B cell (primary cell): ENCODE data around the gene HABP2. TPM values are rescaled to one million over a fixed set of nuclear protein-coding genes. Genes with fewer than 3 reads are reported as not detected.

Source experiments
- ATAC-seq: fragments of 200-7000 bp; cut with Tn5 transposase; one replicate; pipeline ENCODE4 v1.10.0; 2021; ENCODE audit warnings: low read depth, mild to moderate bottlenecking, moderate number of reproducible peaks, moderate library complexity
- CTCF ChIA-PET: fragments of 350-600 bp; sonication (Branson Sonifier 250); formaldehyde crosslinking; loops from one replicate; lab custom pipeline; 2021; ENCODE audit warnings: antibody characterized with exemption, inconsistent platforms; lab: Charles Lee
- POLR2A ChIA-PET: fragments of 350-600 bp; sonication (Branson Sonifier 250); formaldehyde crosslinking; loops from one replicate; lab custom pipeline; 2021; ENCODE audit warnings: antibody characterized with exemption; lab: Charles Lee
- DNase-seq: peaks from one replicate; pipeline ENCODE4 v3.0.0; 2013
- H2AFZ ChIP-seq: 2 replicates; pipeline ENCODE4 v1.6.1; 2012; ENCODE audit warnings: mild to moderate bottlenecking, low read depth, low read length; ENCODE audit not compliant: insufficient read depth, poor library complexity, severe bottlenecking
- H3K27ac ChIP-seq, 2 donors: 1 replicate in 1 of 2; 2 replicates in 1 of 2; pipeline ENCODE4 v1.5.1; 2012 to 2013; ENCODE audit warnings: low read length in 2 of 2, mild to moderate bottlenecking in 2 of 2, moderate library complexity in 1 of 2
- H3K27me3 ChIP-seq, 4 experiments: fragments of 200-600 bp in 1 of 4; sonication (generic) in 1 of 4; replicated peaks in 1 of 4; 1 replicate in 2 of 4; 2 replicates in 2 of 4; pipeline versions ENCODE4 v1.6.1 to v1.7.0; 2013 to 2016; ENCODE audit warnings: low read length in 3 of 4, mild to moderate bottlenecking in 2 of 4, mixed read lengths in 1 of 4, moderate library complexity in 1 of 4; ENCODE audit not compliant: insufficient read depth in 4 of 4, control insufficient read depth in 3 of 4; ENCODE audit errors: control extremely low read depth in 1 of 4
- H3K36me3 ChIP-seq, 2 experiments: replicated peaks in 1 of 2; 1 replicate in 1 of 2; 2 replicates in 1 of 2; pipeline versions ENCODE4 v1.6.1 to v1.7.1; 2013; ENCODE audit warnings: low read length in 1 of 2; ENCODE audit not compliant: insufficient read depth in 2 of 2, control insufficient read depth in 1 of 2; ENCODE audit errors: control extremely low read depth in 1 of 2, extremely low read depth in 1 of 2
- H3K4me1 ChIP-seq, 2 donors: fragments of 200-600 bp in 1 of 2; sonication (generic) in 1 of 2; 1 replicate in 1 of 2; 2 replicates in 1 of 2; pipeline versions ENCODE4 v1.5.1 to v1.6.1; 2013 to 2017; ENCODE audit warnings: low read length in 2 of 2; ENCODE audit not compliant: control insufficient read depth in 2 of 2, insufficient read depth in 2 of 2
- H3K4me2 ChIP-seq: replicated peaks from 2 replicates; pipeline ENCODE3; 2012; ENCODE audit warnings: mild to moderate bottlenecking, low read depth, low read length; ENCODE audit not compliant: poor library complexity, severe bottlenecking
- H3K4me3 ChIP-seq, 5 experiments: fragments of 200-600 bp in 1 of 5; sonication (generic) in 1 of 5; 1 replicate in 3 of 5; 2 replicates in 2 of 5; pipeline versions ENCODE4 v1.5.1 to v1.7.0; 2011 to 2016; ENCODE audit warnings: low read length in 4 of 5, mild to moderate bottlenecking in 4 of 5, low read depth in 2 of 5, control low read depth in 1 of 5, moderate library complexity in 1 of 5; ENCODE audit not compliant: insufficient read depth in 1 of 5; ENCODE audit errors: control extremely low read depth in 1 of 5, extremely low read depth in 1 of 5
- H3K79me2 ChIP-seq: fragments of 200-600 bp; sonication (generic); one replicate; pipeline ENCODE4 v1.6.0; 2016; ENCODE audit warnings: low read length; ENCODE audit not compliant: control insufficient read depth, insufficient read depth
- H3K9ac ChIP-seq: fragments of 200-600 bp; sonication (generic); 2 replicates; pipeline ENCODE4 v1.6.1; 2017; ENCODE audit warnings: mild to moderate bottlenecking, low read length, moderate library complexity
- H3K9me3 ChIP-seq, 3 donors: one replicate each; pipeline versions ENCODE4 v1.6.1 to v1.7.1; 2013; ENCODE audit warnings: low read length in 2 of 3; ENCODE audit not compliant: control insufficient read depth in 2 of 3, insufficient read depth in 1 of 3; ENCODE audit errors: control extremely low read depth in 1 of 3
- H4K20me1 ChIP-seq: 2 replicates; pipeline ENCODE4 v1.6.0; 2012; ENCODE audit warnings: mild to moderate bottlenecking, low read length; ENCODE audit not compliant: insufficient read depth, control insufficient read depth, poor library complexity, severe bottlenecking
- H3K27ac Mint-ChIP-seq: one replicate; pipeline ENCODE4 v1.8.0; 2021; ENCODE audit warnings: mixed read lengths
- H3K27me3 Mint-ChIP-seq: one replicate; pipeline ENCODE4 v1.8.0; 2021; ENCODE audit warnings: mixed read lengths
- H3K4me1 Mint-ChIP-seq: one replicate; pipeline ENCODE4 v1.8.0; 2021; ENCODE audit warnings: mixed read lengths
- H3K4me3 Mint-ChIP-seq: one replicate; pipeline ENCODE4 v1.8.0; 2021; ENCODE audit warnings: mixed read lengths
- H3K9me3 Mint-ChIP-seq: one replicate; pipeline ENCODE4 v1.8.0; 2022; ENCODE audit warnings: mixed read lengths; ENCODE audit not compliant: insufficient read depth
- EZH2 ChIP-seq: IDR thresholded peaks from 2 replicates; pipeline ENCODE4 v1.6.1; 2012; ENCODE audit warnings: borderline replicate concordance, low read depth, mild to moderate bottlenecking, moderate library complexity, low read length; ENCODE audit not compliant: insufficient read depth, poor library complexity, severe bottlenecking
- WGBS: methylation state at CpG from one replicate; pipeline ENCODE4 v1.1.5; 2013; ENCODE audit warnings: missing lambda C conversion rate; ENCODE audit not compliant: insufficient coverage; 5-methylcytosine and 5-hydroxymethylcytosine counted together
- intact Hi-C: fragments of 100-400 bp; cut with micrococcal nuclease; formaldehyde crosslinking; loops from one replicate; pipeline ENCODE4 v1.10.0; 2022
- polyA plus RNA-seq: library from polyadenylated mRNA; depleted of rRNA; stranded (reverse); fragments of >200 nt; gene quantifications from 2 replicates; pipeline ENCODE4 v1.2.3, GENCODE V29; 2012
- total RNA-seq, 2 donors: library from RNA; stranded (reverse); fragments of 120-200 nt in 1 of 2; gene quantifications; 1 replicate in 1 of 2; 2 replicates in 1 of 2; pipeline versions ENCODE4 v1.2.3 to v1.2.4, GENCODE V29; 2013 to 2022
- TF ChIP-seq, protein P1 (sequence below): fragments of 200-600 bp; IDR thresholded peaks from one replicate; pipeline ENCODE4 v1.8.0; 2022; ENCODE audit warnings: antibody characterized with exemption, mild to moderate bottlenecking

HABP2 gene
- total and polyA plus RNA-seq, 2 donors (not counting 1 experiment from before 2014, with no cell fraction given), result not detected

DNA sequence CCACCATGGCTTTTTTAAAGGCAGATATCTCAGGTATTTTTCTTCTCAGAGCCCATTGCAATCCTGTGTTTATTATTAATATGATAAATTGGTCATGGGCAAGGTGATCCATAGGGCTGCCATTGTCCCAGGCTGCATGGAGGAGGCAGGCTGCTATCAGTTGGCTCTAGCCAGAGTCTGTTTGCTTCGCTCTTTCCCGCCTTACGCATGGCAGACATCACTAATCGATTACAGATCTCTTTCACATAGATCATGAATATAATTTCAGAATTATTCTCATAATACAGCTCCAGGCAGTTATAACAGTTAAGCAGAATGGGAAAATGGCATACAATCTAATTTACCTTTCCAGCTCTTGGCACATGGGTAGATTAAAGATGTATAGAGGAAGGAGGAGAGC, 30.4 kb upstream of the HABP2 start:
- Histone ChIP-seq H3K27ac (no peak overlapping the region), H3K4me3 (no peak overlapping the region), H3K27me3 (no peaks in the 10 kb centered on the region), H3K79me2 (no peaks in the 10 kb centered on the region), H3K9me3 (no peaks in the 10 kb centered on the region), H3K4me1 (no peaks in the 10 kb centered on the region), H2AFZ (no peak overlapping the region), H4K20me1 (no peaks in the 10 kb centered on the region), H3K9ac (no peak overlapping the region), H3K4me2 (no peak overlapping the region), H3K36me3 (no peaks in the 10 kb centered on the region)
- Mint-ChIP-seq H3K4me1 (no peaks in the 10 kb centered on the region), H3K4me3 (no peak overlapping the region), H3K9me3 (no peaks in the 10 kb centered on the region), H3K27ac (no peak overlapping the region), H3K27me3 (peaks cover 6% of the 10 kb centered on the region)
- POLR2A ChIA-PET, result no interaction called here
- TF ChIP-seq, protein P1, sequence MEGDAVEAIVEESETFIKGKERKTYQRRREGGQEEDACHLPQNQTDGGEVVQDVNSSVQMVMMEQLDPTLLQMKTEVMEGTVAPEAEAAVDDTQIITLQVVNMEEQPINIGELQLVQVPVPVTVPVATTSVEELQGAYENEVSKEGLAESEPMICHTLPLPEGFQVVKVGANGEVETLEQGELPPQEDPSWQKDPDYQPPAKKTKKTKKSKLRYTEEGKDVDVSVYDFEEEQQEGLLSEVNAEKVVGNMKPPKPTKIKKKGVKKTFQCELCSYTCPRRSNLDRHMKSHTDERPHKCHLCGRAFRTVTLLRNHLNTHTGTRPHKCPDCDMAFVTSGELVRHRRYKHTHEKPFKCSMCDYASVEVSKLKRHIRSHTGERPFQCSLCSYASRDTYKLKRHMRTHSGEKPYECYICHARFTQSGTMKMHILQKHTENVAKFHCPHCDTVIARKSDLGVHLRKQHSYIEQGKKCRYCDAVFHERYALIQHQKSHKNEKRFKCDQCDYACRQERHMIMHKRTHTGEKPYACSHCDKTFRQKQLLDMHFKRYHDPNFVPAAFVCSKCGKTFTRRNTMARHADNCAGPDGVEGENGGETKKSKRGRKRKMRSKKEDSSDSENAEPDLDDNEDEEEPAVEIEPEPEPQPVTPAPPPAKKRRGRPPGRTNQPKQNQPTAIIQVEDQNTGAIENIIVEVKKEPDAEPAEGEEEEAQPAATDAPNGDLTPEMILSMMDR, result no peak
- TF ChIP-seq EZH2, result no peak
- WGBS, result no CpG with 5 or more reads among the region's 4 CpGs
- no peak for DNase-seq
- intact Hi-C loops, result no loop called here
- no peak for ATAC-seq
- CTCF ChIA-PET, result no interaction called here

DNA sequence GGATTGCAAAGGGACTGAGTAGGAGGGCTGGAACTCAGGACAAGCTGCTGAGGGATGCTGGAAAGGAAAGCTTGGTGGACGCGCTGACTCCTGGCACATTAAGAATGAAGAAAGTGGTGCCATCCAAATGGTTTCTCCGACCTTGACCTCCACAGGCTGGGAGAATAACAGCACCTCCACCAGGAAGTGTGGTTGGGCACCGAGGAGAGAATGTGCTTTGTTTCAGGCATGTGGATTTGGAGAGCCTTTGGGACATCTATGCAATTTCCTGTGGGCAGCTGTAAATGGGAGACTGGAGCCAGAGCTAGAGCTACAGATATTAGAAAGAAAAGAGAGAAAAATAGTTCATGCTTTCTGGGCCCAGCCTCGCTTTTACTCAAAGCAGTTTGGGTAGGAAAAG, 29.8 kb upstream of the HABP2 start:
- Histone ChIP-seq H3K4me1 (no peaks in the 10 kb centered on the region), H3K27me3 (no peaks in the 10 kb centered on the region), H3K9me3 (no peaks in the 10 kb centered on the region), H3K27ac (no peak overlapping the region), H3K4me3 (no peak overlapping the region), H3K36me3 (no peaks in the 10 kb centered on the region), H3K4me2 (no peak overlapping the region), H3K9ac (no peak overlapping the region), H3K79me2 (no peaks in the 10 kb centered on the region), H4K20me1 (no peaks in the 10 kb centered on the region), H2AFZ (no peak overlapping the region)
- 86% methylated on average over 5 of the region's 5 CpGs for WGBS
- no peaks in the 10 kb centered on the region for H3K9me3 Mint-ChIP-seq
- peaks cover 5% of the 10 kb centered on the region for H3K27me3 Mint-ChIP-seq
- H3K4me1 Mint-ChIP-seq, result no peaks in the 10 kb centered on the region
- intact Hi-C loops, result no loop called here
- ChIA-PET POLR2A (no interaction called here), CTCF (no interaction called here)
- no peak overlapping the region for H3K27ac Mint-ChIP-seq
- DNase-seq, result no peak
- no peak for ATAC-seq
- H3K4me3 Mint-ChIP-seq, result no peak overlapping the region
- TF ChIP-seq, protein P1, result no peak
- TF ChIP-seq EZH2, result no peak
